Stimulated activated CD8-positive, alpha-beta memory T cell treated with anti-CD3 and anti-CD28 coated beads, Interleukin-7, amount 100 ng/mL, for 4 hours (primary cell): Measurements from ENCODE around the gene CHCHD4.
"Not testable (repeated sequence)": the region's sequence is repeated elsewhere in the genome, so short reads cannot be mapped to it uniquely, and the experiment has no call there.

Source experiments
- DNase-seq, 2 donors: peaks; one replicate each; pipeline ENCODE4 v3.0.0-alpha.2; 2020; ENCODE audit warnings: low read depth in 2 of 2

The CHCHD4 gene

DNA sequence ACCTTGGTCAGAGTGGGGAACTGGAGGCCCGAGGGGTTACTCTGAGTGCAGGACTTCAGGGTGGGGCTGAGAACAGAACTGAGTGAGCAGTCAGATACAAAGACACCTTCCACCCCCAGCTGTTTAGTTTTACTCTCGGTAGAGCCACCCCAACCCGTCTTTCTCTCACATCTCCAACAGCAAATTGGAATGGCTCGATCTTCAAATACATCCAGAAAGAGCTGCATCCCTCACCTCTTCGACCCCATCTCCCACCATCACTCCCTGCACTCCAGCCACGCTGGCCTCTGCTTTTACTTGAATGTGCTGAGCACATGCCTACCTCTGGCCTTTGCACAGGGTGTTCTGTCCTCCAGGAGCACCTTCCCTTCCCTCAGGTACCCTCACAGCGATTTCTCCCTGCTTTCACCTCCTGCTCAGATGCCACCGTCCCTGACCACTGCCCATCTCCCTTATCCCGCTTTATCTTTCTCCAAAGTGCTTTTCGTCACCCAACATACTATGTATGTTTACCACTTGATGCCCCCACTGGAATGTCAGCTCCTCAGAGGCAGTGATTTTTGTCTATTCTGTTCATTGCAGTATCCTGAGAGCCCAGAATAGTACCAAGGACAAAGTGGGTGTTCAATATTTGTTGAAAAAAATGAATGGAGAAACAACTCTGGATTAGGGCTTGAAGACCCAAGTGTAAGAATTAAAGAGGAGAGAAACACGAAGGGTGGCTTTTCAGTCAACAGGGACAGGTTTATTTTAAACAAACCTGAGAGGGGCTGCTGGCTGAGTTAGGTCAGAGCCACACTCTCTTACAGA lies 4.4 kb downstream of the CHCHD4 start:
- no peak for DNase-seq

DNA sequence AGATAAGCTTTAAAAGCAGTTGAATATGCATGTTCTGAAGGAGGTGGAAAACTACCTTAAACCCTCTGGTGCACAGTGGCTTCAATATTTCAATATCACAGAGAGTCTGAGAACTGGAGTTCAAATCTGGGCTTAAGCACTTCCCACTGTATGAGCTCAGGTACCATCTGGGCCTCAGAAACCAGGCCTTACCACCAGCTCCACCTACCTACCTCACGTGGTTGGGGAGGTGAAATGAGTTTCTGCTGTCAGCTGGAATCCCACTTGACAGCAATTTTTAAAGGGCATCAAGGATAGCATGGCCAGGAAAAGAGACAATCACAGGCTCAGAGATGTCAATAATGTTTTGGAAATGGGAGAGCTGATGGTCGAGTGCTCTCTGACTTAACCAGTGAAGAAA lies 5.0 kb downstream of the CHCHD4 start:
- DNase-seq = no peak

DNA sequence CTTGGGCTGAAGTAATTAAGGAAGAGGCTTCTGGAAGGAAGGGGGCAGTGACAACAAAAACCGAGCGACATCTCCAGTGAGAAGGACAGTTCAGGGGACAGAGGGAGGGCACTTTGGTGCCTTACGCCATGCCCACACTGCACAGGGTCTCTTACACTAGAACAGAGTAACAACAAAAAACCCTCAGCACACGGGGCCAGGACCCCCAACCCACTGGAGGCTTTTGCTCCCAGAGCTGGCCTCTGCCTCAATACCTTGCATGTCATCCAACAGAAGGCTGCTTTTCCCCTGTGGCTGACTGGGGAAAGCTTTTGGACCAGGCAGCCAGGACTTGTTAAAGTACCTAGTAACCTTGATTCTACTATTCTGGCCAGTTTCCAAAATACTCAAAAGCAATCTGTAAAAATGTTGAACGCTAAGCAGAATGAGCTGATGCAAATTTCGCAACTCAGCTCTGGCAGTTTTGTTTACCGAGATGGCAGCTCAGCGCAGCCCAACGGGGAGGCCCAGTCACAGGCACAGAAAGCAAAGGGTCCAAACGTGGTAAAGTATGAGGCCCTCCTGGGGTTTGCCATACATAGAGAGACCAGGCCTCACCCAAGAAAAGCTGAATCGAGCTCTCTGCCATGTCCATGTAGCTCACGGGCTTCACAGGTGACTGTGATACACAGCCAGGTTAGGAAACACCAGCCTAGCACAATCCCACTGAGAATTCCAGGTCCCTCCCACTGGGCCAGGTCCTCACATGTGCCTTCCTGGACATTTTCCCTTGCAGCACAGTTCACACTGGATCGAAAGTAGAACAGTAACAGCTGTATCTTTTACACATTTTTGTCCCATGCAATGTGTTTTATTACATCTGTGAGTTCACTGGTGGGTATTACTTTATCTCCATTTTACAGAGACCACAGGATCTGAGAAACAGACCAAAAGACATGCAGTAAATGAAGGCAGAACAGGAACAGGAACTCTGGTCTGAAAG lies 6.0 kb downstream of the CHCHD4 start:
- DNase-seq = no peak

DNA sequence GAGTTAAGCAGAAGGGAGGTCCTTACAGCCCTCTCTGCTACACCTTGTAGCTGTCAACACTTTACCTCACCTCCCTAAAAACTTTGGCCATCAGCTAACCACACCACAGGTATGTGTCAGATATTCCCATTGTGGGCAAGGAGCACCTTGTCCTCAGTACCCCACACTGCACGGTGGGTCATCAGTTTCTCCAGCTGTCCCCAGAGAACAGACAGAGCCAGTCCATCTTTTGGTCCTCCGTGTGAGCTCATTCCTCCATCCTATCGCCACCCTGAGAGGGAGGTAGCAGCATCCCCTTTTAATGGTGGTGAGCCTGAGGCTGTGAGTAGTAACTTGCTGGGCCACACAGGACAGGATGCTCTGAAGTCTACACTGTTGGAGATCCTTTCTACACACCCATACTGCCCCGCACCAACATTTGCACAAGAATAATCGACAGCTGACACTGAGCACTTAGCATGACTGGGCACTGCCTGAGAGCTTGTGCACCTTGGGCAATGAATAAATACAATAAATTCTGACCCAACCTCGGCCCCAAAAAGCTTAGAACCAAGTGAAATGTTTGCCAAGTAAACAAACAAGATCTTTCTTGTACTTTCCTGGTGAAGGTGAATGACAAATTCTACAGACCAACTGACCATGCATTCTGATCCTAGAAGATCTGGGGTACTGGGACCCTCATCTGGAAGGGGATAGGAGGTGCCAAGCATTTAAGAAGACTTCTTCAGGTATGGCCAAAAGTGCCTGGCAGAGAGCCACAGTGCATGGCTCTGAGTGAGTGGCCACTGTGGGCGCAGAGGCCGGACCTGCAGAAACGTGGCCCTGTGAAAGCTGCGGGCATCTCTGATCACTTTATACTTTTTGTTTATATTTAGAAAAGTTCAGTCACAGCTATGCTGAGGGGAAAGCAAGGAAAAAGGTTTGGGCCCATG lies 6.9 kb downstream of the CHCHD4 start:
- no peak for DNase-seq

DNA sequence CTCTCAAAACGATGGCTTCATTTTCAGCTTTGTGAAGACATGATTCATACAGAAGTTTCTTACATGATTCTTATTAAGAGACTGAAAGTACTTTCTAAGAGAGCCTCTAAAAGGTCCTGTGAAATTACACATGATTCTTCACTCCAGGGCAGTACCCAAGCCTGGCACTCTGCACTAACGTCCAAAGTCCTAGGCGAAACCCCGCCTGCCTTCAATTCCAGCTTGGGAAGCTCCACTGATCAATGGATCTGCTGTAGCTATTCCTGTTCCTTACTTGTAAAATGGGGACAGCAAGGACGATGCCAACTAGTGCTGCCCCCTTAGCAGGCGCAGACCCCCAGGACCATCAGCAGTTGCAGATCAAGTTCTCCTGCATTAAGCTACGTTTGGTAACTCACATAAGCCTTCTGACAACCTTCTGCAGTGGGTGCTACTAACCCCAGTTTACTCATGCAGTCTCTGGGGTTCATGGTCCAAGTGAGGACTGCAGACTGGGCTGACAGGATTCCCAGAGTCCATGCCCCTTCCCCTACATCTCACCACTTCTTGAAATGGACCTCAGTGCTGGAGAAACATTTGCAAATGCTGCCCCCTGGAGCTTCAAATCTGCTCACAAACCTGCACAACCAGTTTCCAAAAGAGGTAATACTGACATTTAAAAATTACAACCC lies 10.6 kb downstream of the CHCHD4 start:
- no peak for DNase-seq

DNA sequence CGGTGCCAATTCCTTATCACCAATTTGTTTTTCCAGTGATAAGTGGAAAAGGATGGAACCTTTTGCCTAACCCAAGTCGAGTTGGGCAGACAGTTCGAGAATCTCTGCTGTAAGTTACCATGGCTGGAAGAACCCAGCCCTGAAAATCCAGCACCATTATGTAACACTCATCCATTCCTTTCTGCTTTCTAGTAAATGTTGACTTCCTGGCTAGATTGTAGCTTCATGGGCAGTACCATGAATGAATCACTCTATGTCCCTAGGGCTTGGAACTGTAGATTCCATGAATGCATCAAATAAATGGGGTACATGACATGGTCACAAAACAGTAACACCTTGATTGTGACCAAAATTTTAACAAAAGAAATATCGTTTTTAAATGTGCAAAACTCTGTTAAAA lies 14.0 kb downstream of the CHCHD4 start:
- no peak for DNase-seq

DNA sequence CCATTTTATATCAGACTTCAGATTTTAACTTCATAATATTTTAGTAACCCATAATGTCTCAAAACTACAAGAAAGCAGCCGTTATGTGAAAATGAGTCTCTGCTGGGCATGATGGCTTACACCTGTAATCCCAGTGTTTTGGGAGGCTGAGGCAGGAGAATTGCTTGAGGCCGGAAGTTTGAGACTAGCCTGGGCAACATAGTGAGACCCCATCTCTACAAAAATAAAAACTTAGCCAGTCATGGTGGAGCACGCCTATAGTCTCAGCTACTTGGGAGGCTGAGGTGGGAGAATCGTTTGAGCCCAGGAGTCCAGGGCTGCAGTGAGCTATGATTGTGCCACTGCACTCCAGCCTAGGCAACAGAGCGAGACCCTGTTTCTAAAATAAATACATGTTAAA lies 14.8 kb downstream of the CHCHD4 start:
- not testable (repeated sequence) for DNase-seq

DNA sequence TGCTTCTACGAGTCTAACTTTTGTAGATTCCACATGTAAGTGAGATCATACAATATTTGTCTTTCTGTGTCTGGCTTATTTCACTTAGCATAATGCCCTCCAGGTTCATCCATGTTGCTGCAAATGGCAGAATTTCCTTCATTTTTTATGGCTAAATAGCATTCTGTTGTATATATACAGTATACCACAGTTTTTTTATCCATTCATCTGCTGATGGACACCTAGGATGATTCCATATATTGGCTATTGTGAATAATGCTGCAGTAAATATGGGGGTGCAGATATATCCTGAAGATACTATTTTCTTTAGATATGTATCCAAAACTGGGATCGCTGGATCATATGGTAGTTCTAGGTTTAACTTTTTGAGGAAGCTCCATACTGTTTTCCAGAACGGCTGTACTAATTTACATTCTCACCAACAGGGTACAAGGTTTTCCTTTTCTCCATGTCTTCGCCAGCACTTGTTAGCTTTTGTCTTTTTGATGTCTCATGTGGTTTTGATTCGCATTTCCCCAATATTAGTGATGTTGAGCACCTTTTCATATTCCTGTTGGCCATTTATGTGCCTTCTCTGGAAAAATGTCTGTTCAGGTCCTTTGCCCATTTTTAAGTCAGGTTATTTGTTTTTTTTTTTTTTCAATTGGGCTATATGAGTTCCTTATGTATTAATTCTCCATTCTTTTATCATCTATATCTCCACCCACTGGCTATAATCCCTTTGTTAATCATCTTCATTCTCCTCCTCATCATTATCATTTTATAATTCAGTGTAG lies 26.9 kb downstream of the CHCHD4 start:
- no peak for DNase-seq

DNA sequence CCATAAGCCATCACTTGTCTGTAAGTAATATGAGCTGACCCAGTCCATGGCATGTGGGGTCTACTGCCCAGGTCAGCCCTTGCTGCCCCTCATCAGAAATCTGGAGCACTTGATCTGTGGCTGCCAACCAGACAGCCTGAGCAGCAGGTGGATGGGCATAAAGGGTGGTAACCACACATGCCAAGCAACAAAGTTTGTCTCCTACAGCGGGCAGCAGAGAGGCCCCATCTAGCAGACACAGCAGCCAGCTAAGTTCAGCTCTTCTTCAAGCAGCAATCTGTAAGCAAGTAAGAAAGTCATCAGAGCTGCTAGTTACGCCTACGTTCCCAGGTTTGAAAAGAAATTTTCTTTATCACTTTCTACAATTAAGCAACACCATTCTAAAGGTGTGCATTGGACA lies 27.9 kb downstream of the CHCHD4 start:
- DNase-seq = no peak

DNA sequence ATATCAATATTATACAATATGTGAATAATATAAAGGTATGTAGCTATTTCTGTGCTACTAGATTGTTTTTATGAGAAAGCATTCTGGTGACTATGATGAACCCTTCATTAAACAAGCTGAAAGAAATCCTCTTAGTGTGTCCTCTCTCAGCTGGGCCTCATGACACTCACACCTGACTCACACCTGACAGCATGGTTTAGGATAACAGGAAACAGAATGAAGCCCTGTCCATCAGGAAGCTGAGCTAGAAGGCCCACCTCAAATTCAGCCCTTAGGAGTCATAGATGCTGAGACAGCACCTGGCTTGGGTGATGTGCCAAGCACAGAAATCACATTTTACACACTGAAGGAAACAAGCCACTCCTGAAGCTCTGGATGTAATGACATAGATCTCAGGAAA lies 30.8 kb downstream of the CHCHD4 start:
- no peak for DNase-seq

DNA sequence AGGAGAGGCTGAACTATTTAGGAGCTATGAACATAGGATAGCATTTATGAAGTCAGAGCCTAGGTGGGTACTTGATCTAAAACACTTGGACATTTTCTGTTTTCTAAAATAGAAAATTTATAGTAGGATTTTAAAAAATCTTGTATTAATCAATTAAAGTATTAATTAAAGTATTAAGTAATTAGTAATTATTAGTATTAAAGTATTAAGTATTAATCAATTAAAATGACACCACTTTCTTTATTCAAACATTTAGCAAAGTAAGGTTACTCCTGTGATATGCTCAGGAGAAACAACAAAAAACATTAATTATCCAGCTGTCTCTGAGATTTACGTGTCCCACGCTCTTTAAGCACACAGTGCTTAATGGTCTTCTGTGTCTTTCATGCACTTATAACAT lies 32.2 kb downstream of the CHCHD4 start:
- DNase-seq = no peak

DNA sequence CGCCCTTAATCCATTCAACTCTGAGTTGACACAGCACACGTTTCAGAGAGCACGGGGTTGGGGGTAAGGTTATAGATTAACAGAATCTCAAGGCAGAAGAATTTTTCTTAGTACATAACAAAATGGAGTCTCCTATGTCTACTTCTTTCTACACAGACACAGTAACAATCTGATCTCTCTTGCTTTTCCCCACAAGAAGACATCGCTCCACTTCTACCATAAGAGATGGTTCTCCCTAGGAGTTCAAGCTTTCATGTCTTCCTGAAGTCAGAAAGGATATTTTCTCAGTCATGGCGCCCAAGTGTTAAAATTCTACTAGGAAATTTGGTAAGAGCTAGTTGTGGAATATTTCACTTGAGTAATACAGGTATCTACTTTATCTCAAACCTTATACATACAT lies 32.7 kb downstream of the CHCHD4 start:
- not testable (repeated sequence) for DNase-seq

DNA sequence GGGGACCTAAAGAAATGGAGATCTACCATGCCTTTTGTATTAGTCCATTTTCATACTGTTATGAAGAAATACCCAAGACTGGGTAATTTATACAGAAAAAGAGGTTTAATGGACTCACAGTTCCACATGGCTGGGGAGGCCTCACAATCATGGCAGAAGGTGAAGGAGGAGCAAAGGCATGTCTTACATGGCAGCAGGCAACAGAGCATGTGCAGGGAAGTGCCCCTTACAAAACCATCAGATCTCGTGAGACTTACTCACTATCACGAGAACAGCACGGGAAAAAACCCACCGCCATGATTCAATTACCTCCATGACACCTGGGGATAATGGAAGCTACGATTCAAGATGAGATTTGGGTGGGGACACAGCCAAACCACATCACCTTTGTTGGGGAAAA lies 37.2 kb downstream of the CHCHD4 start:
- not testable (repeated sequence) for DNase-seq

DNA sequence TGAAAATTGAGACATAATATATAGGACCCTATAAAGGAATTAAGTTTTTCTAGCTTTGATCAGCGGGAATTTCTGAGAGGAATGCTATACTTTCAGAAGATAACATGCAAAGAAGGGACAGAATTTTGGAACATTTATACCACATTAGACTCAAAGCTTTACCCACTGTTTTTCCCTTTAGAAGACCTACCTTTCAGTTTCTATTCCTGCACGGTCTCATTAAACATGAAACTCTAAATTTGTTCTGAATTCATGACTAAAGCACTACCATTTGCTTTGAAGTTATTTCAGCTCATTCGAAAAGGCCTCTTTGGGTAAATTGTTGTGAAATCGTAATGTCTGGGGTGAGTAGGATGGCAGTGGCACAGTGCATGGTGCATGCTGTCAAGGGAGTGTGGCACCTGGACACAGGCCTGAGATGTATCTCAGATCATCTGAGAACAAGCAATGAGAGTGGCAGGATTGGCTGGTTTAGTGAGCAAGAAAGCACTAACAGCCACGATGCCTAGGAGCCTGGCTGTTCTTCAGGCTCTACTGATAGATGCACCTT lies 42.5 kb downstream of the CHCHD4 start:
- DNase-seq = no peak

DNA sequence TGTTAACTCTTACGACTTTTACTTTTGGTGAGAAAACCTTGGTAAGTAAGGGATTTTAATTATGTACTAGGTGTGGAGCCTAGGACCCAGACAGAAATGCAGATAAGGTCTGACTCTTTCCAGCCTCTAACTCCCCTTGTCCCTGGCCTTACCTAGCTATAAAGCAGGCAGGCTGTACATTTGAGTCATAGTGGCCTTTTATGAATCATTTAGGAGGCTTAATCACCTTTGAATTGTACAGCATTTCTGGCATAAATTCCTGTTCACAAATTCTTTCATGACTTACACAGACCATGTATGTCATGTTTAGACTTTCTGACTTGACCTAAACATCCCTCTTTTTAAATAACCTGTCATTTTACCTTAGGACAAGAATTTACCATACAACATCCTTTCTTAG lies 47.4 kb downstream of the CHCHD4 start:
- no peak for DNase-seq

DNA sequence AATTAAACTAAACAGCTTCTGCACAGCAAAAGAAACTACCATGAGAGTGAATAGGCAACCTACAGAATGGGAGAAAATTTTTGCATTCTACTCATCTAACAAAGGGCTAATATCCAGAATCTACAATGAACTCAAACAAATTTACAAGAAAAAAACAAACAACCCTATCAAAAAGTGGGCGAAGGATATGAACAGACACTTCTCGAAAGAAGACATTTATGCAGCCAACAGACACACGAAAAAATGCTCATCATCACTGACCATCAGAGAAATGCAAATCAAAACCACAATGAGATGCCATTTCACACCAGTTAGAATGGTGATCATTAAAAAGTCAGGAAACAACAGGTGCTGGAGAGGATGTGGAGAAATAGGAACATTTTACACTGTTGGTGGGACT lies 49.4 kb downstream of the CHCHD4 start:
- DNase-seq = not testable (repeated sequence)

DNA sequence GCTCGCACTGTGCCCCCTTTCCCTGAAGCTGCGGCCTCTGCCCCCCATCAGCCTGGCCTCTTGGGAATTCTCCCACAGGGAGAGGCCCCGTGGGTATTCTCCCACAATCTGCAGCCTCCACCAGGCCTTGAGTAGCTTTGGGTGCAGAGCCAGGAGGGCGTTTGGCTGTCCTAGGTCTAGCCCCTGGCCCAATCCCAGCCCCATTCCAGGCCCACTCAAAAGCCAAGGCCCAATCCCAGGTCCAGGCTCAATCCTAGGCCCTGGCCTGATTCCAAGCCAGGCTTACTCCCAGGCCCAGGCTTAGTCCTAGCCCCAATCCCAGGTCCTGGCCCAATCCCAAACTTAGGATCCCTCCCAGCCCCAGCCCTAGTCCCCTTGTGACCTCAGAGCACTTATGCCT lies 59.8 kb downstream of the CHCHD4 start:
- DNase-seq = no peak

DNA sequence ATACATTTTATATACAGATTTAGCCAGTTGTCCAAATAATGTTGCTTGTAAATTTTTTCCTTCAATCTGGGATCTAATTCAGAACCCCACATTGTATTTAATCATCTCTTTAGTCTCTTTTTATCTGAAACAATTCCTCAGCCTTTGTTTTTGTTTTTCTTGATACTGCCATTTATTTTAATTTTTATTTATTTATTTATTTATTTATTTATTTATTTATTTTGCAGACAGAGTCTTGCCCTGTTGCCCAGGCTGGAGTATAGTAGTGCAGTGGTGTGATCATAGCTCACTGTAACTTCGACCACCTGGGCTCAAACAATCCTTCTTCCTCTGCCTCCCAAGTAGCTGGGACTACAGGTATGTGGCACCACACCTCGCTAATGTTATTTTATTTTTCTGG lies 61.5 kb downstream of the CHCHD4 start:
- DNase-seq = no peak
